NOMO-1 treated with dmso at 0.1 percent for 144 hours (cell line): Measurements from ENCODE around the gene FAM53A.
A peak's percentile ranks its signal among the peaks of the same experiment; 100 is the strongest.
"Not testable (repeated sequence)": the region's sequence is repeated elsewhere in the genome, so short reads cannot be mapped to it uniquely, and the experiment has no call there.

Experiments
- DNase-seq: peaks from one replicate; lab custom pipeline; 2025; ENCODE audit not compliant: unreplicated experiment; lab: John Stamatoyannopoulos, UW

Gene FAM53A

DNA sequence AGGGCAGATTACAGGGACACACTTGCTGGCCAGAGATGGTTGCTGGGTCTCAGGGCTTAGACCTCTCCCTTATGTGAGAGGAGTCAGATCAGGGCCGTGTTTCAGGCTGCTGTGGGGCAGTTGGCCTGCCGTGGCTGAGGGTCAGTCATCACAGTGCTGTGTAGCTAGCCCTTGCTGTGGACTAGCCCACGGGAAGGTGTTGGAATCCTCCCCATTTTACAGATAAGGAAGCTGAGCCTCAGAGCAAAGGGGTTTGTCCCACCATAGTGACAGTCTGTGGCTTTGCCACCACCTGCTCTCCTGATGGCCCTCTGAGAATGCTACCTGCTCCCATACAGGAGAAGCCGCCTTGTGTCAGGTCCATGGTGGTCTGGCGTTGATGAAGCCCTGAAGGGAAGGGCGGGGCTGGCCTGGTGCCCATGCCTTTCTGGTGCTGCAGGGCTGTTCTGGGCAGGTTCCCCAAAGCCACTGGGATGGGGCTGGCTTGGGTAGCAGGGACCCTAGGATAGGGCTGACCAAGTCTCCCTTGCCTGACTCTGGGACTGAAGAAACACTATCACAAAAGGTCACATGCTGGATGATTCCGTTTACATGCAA lies 2.4 kb upstream of the FAM53A start:
- no peak for DNase-seq

DNA sequence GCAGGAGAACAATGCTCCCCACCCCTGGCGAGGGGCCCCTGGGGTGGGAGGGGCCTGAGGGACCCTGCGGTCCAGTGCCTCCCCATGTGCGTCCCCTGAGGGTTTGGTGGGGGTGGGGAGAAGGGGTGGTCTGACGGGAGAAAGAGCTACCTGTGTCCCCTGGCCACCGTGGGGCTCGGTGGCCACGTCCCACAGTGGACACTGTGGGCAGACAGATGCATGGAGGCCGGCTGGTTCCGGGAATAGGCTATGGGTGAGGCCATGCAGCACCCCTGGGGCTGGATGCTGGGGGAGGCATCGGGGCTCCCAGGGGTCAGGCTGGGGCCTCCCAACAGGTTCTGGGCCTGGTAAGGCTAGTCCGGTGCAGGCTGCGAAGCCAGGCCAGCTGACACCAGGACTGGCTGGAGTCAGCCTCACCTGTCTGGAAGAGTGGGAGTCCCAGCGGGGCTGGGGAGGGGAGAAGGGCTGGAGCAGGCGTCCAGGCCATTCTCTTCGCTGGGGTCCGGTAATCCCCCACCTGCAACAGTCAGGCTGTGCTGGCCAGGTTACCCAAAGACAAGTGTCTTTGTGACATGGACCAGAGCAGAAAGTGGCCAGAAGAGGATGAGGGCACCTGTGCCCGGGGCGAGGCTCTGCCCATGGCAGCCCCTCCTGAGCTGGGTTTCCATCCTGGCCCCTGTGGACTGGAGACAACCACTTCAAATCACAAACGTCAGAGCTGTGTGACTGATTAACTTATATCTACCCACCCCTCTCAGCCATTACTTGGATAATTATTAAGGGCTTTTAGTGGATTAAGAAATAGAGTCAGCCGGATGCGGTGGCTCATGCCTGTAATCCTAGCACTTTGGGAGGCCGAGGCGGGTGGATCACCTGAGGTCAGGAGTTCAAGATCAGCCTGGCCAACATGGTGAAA lies 1.4 kb upstream of the FAM53A start:
- no peak for DNase-seq

DNA sequence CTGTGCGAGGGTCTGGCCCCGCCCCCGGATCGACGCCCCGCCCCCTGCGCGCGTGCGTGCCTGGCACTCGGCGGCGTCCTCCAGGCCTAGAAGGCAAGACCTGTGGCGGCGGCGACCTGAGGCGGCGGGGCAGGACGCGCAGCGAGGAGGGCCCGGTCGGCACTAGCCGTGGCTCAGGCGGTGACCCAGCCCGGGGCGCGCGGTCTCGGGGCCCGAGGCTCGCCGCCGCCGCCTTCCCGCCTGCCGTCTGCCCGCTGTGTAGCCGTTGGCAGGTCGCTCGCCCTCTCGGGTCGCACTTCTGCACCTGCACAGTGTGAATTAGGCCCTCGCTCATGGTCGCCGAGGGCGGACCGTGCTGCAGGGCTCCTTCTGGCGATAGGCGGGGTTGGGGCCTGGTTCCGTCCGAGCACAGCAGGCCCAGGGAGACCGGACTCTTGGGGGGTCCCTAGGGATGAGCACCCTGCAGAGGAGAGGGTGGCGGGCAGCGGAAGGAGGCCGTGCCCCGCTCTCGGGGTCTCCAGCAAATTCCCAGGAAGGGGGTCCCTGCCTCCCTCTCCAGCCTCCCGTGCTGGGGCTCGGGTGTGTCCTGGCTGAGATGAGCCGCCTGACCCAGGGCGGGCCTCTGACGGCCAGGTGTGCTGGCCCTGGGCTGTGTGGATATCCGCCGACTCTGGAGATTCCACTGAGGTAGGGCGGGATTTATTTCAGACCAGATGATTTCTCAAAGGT lies 557 bp upstream of the FAM53A start:
- DNase-seq, result no peak

DNA sequence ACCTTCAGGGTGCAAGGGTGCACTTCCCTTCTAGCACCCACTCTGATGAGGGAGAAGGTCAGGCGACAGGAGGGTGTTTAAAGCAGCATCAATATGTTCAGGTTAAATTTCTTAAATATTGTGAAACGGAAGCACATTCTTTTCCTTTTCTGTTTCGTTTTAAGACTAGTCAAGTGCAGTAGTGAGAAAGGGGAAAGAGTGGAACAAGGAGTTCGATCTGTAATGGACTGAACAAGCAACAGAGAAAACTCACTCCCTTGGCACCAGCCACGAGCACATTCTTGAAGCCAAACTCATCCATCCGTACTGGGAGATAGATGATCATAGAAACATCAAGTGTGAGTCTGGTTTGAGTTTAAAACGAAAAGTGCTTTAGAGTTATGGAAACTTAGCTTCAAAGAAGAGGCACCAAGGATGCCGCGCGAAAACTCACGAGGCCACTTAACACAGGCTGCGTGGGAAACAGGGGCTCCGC lies 815 bp downstream of the FAM53A start:
- peak; percentile 2 for DNase-seq

- DNase-seq, result no peak
Observed at GRCh38 chr4:1682860-1683259, 1.3 kb downstream of the FAM53A start.

GRCh38 chr4:1678244-1678643 lies 5.9 kb downstream of the FAM53A start:
- DNase-seq, result no peak

GRCh38 chr4:1676605-1677525 lies 7.2 kb downstream of the FAM53A start:
- no peak for DNase-seq

GRCh38 chr4:1675802-1676137 lies 8.3 kb downstream of the FAM53A start:
- DNase-seq, result no peak

DNA sequence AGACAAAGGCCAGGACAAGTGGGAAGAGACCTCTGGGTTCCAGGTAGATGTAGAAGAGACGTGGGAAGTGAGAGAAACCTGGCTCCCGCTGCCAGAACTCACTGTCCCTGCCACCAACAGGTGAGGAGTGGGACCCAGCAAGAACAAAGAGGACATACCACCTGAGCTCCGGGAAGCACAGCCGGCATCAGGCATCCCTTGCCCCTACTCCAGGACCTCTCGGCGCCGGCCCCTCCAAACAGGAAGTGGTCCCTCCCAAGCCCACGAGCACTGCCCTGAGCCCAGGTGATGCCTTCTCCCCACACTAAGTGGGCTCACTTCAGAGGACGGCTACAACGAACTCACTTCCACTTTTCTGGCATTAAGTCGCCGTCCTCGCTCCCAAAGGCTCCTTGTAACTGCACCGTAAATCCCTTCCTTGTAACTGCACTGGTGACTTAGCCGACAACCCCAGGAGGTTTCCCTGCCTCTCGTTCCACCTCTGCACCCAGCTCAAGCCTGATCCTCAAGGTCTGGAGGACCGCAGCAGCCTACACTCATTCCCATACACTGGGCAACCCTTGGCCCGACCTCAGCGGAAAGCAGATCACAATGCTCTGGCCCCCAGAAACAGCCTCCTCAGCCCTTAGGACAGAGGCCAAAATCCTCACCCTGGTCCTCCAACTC lies 8.8 kb downstream of the FAM53A start:
- no peak for DNase-seq

- no peak for DNase-seq
Observed at GRCh38 chr4:1674682-1675081, 9.4 kb downstream of the FAM53A start.

GRCh38 chr4:1673671-1674070 lies 10.4 kb downstream of the FAM53A start:
- no peak for DNase-seq

DNA sequence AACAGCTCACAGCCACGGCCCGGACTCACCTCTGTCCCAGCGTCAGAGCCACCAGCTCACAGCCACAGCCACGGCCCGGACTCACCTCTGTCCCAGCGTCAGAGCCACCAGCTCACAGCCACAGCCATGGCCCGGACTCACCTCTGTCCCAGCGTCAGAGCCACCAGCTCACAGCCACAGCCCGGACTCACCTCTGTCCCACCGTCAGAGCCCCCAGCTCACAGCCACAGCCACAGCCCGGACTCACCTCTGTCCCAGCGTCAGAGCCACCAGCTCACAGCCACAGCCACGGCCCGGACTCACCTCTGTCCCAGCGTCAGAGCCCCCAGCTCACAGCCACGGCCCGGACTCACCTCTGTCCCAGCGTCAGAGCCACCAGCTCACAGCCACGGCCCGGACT lies 13.1 kb downstream of the FAM53A start:
- DNase-seq, result not testable (repeated sequence)

DNA sequence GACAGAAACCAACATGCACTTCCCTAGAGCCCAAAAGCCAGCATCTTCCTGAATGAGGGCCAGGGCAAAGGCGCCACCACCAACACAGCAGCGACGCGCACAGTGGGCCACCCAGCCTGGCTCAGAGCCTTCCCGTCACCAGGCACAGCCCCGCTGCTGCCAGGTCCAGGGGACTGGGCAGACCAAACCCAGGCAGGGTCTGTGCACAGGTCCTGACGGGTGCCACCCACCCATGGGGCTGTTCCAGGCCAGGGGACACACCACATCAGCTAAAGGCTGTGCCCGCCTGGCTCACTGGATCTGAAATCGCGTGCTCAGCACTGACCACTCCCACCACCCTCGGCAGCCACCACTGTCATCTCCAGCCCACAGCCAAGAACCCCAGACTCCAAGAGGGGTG lies 13.8 kb downstream of the FAM53A start:
- no peak for DNase-seq

DNA sequence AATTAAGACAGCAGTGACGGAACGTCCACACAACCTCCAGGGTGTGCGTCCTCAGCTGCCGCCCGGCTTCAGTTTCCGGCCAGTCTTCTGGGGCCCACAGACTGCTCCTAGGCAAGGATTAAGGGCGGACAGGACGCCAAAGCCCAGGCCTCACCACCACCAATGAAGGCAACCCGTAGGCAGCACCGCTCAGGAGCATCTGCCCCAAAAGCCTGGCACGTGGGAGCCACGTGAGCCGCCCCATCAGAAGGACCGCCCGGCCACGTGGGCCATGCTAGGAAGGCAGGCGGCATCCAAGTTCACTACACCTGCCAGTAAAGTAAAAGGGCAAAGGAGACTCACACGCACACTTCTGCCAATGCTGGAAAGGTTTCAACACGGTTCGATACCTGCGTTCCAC lies 14.3 kb downstream of the FAM53A start:
- no peak for DNase-seq

- DNase-seq, result no peak
Observed at GRCh38 chr4:1669270-1669669, 14.8 kb downstream of the FAM53A start.

DNA sequence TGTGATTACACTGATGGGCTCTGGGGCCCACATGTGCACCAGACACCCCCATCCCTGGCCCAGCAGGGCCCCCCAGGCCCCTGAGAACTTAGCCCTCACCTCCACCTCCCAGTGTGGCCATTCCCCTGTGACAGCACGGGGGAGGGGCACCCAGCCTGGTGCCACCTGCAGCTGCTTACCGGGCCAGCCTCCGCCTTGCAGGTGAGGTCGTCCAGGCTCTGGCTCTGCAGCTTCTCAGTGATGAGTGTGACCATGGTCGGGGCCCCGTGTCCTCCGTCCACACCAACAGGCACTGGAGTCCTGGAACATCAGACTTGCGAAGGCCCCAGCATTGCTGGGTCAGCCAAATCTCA lies 15.6 kb downstream of the FAM53A start:
- no peak for DNase-seq

- DNase-seq, result no peak
Observed at GRCh38 chr4:1667273-1667672, 16.8 kb downstream of the FAM53A start.

- no peak for DNase-seq
Observed at GRCh38 chr4:1666391-1666790, 17.7 kb downstream of the FAM53A start.

GRCh38 chr4:1664141-1664540 lies 20.0 kb downstream of the FAM53A start:
- no peak for DNase-seq

- no peak for DNase-seq
Observed at GRCh38 chr4:1663549-1663948, 20.6 kb downstream of the FAM53A start.
